SW480 (cell line): ENCODE results near the gene TNFSF15.
A peak's percentile ranks its signal among the peaks of the same experiment; 100 is the strongest.

Experiments used
- DNase-seq: peaks from one replicate; pipeline ENCODE4 v3.0.0-alpha.2; 2016; ENCODE audit warnings: low spot score

Gene TNFSF15

GRCh38 chr9:114805670-114806525 lies at the start of gene TNFSF15:
TSS of gene TNFSF15 (minus strand) at chr9:114806039. CDS start at chr9:114806012, 27 bp downstream.
- DNase-seq = peak; percentile 60

- DNase-seq = no peak
Observed at GRCh38 chr9:114855488-114855887, 49.6 kb upstream of the TNFSF15 start.

GRCh38 chr9:114854736-114855355 lies 49.0 kb upstream of the TNFSF15 start:
- DNase-seq = no peak

- no peak for DNase-seq
Observed at GRCh38 chr9:114853071-114853855, 47.4 kb upstream of the TNFSF15 start.

GRCh38 chr9:114852050-114852594 lies 46.3 kb upstream of the TNFSF15 start:
- no peak for DNase-seq

- DNase-seq = no peak
Observed at GRCh38 chr9:114851306-114851705, 45.5 kb upstream of the TNFSF15 start.

GRCh38 chr9:114850871-114851270 lies 45.0 kb upstream of the TNFSF15 start:
- no peak for DNase-seq

GRCh38 chr9:114849450-114849849 lies 43.6 kb upstream of the TNFSF15 start:
- DNase-seq = no peak

GRCh38 chr9:114847492-114848417 lies 41.9 kb upstream of the TNFSF15 start:
- DNase-seq = no peak

- no peak for DNase-seq
Observed at GRCh38 chr9:114845373-114845772, 39.5 kb upstream of the TNFSF15 start.

- DNase-seq = no peak
Observed at GRCh38 chr9:114844766-114845165, 38.9 kb upstream of the TNFSF15 start.

- no peak for DNase-seq
Observed at GRCh38 chr9:114837923-114838322, 32.1 kb upstream of the TNFSF15 start.

GRCh38 chr9:114836769-114837168 lies 30.9 kb upstream of the TNFSF15 start:
- no peak for DNase-seq

GRCh38 chr9:114834386-114834785 lies 28.5 kb upstream of the TNFSF15 start:
- no peak for DNase-seq

- no peak for DNase-seq
Observed at GRCh38 chr9:114830546-114830945, 24.7 kb upstream of the TNFSF15 start.

GRCh38 chr9:114829574-114830440 lies 24.0 kb upstream of the TNFSF15 start:
- no peak for DNase-seq

- no peak for DNase-seq
Observed at GRCh38 chr9:114828303-114828650, 22.4 kb upstream of the TNFSF15 start.

- DNase-seq = no peak
Observed at GRCh38 chr9:114827641-114828302, 21.9 kb upstream of the TNFSF15 start.

- DNase-seq = no peak
Observed at GRCh38 chr9:114826431-114826830, 20.6 kb upstream of the TNFSF15 start.
